GM19193 (cell line): ENCODE measurements around the gene CNN2.

Experiments used
- POLR2A ChIP-seq: IDR thresholded peaks from 4 replicates; pipeline ENCODE4 v1.6.1; 2011; ENCODE audit not compliant: insufficient read depth, insufficient read length; ENCODE audit errors: extremely low read depth

The CNN2 gene

DNA sequence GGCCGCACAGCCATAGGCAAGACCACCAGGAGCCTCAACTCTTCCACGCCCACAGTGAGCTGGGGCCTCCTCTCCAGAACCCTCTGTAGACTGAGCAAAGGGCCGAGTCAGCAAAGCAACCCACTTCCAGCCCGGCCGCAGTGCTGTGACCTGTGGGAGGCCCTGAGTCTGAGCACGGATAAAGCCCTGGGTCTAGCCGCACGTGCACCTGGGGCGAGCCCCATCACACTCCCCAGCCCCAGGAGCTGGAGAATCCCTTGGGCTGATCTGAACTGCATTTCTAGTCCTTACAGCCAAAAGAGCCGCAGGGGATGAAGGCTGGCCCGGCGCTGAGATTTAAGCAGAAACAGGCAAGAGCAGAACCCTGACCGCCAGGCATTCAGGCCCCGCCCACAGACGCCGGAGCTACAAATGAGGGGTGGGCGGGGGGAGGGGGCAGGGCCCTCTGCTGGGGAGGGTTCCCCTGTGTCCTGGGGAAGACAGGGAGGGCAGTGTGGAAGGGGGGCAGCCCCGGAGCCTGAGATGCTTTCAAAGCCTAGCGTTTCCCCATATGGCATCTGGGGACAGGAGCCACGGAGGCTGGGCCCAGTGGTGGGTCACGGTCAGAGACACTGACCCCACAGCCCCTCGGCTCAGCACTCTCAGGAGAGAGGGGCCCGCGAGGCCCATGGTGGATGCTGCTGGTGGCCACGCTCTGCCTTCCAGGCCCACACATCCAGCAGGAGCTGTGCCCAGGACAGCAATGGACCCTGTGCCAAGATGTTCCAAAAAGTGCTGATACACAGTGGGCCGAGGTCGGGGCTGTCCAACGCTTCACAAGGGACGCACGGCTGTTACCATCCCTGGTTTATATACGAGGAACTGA lies 10.4 kb upstream of the CNN2 start:
- no peak for TF ChIP-seq POLR2A

DNA sequence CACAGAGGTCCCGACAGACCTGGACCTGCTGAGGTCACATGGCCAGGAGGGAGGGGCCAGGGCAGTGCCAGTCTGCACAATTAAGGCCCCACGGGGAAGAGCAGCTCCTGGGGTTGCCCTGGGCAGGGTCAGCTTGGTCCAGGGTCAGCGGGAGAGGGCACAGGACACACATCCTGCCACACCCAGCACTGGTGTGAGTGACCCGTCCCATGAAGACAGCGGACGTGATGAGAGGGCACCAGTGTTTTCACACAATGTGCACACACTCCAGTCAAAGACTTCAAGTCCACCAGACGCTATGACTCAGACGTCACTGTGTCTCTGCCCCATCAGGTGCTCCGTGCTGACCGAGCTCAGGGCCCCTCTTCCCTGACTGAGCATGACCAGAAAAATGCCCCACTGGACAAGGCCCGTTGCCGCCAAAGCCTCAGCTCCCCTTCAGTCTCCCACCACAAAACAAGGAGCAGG lies 9.7 kb upstream of the CNN2 start:
- no peak for TF ChIP-seq POLR2A

DNA sequence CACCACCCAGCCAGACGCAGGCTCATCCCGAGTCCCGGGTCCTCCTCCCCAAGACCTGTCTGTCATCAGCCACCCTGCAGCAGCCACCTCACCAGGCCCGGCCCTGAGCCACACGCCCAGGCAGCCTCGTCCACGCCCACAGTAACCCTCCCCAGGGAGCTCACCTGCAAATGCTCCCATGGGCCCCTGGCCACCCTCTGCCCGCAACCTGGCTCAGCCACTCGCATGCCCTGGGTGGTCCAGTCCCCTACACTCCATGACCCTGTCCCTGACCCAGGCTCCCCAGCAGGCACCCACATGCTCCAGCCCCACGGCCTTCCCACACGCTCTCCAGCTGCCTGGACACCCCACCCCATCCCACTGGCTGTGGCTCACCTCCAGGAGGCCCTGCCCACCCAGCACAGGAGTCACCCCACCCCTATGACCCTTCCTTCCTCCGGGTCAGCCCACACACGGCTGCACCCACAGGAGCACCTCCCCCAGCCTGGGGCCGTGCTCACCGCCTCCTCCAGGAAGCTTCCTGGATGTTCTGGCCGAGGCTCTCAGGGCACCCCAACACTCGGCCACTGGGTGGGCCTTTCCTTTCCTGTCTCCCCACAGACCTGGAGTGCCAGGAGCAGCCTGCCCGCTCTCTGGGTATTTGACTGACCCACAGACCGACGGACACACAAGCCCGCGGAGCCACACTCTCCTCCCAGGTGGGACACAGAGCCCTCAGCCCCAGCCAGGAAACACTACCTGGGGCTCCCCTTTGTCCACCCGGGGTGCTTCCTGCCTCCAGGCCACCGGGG lies 9.1 kb upstream of the CNN2 start:
- no peak for TF ChIP-seq POLR2A

DNA sequence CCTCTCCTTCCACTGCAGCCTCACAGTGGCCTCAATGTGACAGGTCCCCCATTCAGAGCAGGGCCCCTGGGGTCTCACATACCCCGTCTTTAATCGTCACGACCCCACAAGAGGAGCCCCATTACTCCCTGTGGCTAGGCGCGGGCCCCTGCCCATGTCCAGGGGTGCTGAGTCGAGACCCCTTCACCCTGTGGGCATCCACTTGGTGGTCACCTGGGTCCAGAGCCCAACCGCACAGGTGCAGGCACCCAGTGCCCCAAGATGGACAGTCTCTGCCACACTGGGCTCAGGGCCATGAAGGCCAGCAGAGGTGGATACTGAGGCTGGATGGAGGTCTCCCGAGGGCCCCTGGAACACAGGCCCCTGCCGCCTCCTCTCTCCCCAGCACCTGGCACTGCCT lies 8.5 kb upstream of the CNN2 start:
- TF ChIP-seq POLR2A: no peak

DNA sequence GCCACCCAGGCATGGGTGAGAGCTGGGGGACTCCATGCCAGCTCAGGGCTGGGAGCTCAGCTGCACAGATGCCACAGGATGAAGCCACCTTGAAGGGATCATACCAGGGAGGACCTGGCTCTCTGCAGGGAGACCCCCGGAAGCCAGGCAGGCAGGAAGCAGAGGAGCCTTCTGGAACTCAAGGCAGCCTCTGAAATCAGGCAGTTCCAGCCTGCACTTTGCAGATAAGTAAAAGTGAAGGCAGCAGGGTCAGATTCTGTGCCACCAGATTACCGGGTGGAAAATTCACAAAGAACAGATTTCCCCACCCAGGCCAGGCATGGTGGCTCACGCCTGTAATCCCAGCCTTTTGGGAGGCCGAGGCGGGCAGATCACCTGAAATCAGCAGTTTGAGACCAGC lies 8.0 kb upstream of the CNN2 start:
- TF ChIP-seq POLR2A: no peak

DNA sequence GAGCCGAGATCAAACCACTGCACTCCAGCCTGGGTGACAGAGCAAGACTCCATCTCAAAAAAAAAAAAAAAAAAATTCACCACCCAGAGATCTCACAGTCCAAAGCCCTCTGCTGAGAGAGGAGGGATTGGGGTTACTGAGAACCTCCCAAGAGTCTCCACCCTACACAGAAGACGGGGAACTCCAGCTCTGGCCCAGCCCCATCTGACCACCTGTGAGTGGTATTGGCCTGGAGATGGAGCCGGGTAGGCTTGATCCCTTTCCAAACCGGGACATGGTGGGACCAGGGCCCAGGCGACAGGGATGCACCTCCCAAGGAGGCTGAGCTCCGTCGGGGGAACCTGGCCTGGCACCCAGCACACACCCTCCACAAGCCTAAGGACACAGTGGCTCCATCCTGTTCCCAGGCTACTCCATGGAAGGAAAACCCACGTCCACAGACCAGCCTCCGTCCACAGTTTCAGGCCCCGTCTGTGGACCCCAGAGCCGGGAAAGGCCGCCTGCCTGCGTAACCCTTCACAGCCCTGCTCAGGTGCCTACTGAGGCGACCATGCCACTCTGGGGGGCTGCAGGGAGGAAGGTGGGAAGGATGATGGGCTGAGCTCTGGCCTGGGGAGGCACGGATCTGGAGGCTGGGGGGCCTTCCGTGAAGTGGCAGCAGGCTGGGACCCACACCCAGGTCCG lies 7.3 kb upstream of the CNN2 start:
- TF ChIP-seq POLR2A: no peak

DNA sequence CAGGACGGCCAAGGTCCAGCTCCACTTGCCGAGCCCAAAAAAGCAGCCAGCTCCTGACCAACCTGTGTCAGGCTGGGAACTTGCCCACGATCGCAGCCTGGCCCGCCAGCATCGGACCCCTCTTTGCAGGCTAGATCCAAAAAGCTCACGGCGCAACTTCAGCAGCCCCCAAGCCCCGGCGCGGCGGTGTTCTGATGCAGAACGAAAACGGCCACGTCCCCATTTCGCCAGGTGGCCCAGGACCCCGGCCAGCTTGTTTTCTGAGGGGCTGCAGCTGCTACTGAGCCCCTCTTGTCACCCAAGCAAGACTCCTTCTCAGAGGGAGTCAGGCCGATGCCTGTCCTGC lies 6.8 kb upstream of the CNN2 start:
- no peak for TF ChIP-seq POLR2A

DNA sequence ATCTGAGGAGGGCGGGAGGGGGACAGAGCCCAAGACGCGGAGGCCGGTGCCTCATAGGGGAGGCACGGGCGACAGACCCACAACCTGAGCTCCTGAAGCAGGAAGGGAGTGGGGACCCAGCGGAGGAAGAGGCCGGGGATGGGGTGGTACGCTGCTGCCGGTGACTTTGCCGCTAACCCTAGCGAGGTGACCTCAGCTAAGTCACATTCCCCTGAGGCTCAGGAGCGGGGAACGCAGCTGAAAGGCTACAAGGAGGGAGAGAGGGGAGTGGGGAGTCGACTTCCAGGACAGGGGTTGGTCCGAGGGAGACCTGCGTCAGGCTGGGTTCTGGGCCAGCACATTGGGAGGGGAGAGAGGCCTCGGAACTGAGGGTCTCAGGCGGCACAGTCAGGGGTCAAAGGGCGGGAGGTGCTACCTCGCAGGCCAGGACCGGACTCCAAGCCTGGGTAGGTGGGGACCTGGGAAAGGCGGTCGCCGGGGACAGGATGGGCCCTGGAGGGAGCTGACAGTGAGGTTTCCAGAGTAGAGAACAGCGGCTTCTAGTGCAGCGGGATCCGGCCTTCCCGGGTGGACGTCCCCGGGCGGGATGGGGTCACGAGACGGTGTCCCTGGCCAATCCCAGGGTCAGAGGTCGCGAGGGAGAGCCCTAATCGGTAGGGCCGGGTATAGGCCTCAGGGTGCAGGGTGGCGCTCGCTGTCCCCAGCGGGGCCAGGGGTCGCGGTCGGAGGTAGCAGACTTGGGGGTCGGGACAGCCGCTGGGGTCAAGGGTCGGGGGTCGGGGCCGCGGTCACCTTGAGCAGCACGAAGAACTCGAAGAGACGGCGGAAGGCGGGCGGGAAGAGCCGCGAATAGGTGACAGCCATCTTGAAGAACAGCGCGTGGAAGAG lies 6.2 kb upstream of the CNN2 start:
- TF ChIP-seq POLR2A: no peak

DNA sequence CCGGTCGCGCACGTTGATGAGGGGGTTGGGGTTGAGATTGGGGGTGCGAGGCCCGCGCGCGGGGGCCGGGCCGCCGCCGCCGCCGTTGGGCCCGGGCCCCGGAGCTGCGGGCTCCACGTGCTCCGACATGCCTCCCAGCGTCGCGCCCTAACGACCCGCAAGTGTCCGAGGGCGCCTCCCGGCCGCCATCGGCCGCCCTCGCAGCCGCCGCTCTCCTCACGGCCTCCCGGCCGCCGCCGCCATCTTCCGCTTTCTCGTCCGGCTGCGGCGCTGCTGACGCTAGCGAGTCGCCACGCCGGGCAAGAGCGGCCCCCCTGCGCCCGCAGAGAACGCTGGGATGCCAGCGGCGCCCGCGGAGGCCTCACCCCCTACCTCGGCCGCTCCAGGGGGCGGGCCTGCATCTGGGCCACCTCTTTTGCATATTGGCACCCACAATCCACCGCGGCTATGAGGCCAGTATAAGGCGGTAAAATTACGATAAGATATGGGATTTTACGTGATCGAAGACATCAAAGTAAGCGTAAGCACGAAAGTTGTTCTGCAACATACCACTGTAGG lies 5.5 kb upstream of the CNN2 start, which contains the start of gene TMEM259:
TSS of gene TMEM259 (minus strand) at position 256 of the 558 bp plus-strand sequence. CDS start at position 129, 127 bp downstream.
- TF ChIP-seq POLR2A: peak; percentile 80

DNA sequence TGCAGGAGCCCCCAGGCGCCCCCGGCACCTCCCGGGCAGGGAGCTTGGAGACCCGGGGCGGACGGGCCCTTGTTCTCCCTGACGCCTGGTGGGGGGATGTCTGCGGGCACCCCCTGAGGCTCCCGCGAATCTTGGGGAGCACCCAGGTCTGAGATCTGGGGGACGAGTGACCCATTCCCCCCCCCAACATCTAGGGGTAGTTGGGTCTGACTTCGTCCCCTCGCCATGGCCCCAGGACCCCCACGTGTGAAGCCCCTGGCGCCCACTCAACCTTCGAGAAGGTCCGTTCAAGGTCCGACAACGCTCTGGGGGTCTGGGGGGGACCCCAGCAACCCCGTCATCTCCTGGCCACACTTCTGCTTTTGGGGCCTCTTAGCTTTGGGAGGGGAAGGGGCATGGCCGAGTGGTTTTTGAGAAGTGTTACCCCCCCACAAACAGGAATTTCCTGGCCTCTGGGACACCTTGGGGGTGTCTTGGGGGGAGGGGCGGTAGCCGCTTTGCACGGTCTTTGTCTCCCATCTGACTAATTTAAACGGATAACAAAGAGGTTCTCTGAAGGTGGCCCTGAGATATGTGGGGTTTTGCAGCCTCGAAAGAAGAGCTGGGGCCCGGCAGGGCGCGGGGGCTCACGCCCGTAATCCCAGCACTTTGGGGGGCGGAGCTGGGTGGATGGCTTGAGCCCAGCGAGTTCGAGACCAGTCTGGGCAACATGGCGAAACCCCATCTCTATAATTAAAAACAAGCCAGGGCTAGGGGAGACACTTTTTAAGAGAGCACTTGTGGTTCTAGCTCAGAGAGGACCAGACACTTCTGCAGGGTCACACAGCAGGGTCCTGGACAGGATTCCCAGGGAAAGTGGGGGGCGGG lies 608 bp downstream of the CNN2 start:
- no peak for TF ChIP-seq POLR2A

DNA sequence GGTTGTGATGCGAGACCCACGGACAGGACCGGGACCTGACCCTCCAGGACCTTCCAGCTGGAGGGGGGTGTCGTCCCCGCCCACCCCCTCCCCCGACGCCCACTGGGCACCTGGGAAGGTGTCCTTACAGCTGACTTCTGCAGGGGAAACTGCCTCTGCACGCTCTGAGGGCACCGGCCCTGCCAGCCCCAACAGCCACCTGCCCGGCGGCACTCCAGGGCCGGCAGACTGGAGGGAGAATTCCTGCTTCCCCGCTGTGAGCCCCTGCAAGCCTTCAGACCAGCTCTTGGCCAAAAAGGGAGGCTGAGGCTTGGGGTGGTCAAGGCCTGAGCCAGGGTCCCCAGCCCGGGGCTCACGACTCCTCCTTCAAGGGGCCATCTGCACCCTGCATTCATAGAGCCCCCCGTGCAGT lies 1.2 kb downstream of the CNN2 start:
- no peak for TF ChIP-seq POLR2A

DNA sequence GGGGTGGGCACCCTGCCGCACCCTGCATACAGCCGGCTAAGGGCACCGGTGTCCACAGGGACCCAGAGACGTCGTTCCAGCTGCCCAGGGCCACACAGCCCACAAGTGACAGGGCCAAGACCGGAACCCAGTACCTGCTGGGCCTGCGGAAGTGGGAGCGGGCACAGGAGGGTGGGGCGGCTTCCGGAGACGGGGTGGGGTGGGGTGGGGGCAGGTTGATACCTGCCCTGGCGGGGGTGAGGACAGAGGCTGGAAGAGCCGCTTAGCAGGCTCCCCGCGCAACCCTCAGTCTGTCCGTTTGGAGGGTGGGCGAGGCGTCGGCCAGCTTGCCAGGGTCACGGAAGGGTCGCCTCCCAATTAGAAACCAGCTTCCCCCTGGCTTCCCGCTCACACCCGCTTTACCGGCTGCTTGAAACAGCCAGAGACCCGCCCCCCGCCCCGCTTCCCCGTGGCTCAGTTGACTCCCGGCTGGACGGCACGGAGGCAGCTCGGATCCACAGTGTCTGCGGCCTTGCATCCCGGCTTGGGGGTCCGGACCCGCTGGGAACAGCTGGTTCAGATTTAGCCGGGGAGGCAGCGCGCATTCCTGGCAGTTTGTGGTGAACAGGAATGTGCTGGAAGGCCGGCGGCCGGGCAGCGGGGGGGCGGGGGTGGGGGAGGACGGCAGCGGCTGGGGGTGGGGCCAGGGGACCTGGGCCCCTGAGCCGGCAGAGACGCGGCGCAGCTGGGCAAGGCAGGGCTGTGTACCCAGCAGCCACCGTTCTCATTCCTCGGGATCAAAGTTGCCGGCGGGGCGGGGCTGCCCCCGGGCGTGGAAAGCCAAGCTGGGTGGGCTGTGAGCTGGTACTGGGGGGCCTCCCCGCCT lies 1.9 kb downstream of the CNN2 start:
- peak; percentile 50 for TF ChIP-seq POLR2A

DNA sequence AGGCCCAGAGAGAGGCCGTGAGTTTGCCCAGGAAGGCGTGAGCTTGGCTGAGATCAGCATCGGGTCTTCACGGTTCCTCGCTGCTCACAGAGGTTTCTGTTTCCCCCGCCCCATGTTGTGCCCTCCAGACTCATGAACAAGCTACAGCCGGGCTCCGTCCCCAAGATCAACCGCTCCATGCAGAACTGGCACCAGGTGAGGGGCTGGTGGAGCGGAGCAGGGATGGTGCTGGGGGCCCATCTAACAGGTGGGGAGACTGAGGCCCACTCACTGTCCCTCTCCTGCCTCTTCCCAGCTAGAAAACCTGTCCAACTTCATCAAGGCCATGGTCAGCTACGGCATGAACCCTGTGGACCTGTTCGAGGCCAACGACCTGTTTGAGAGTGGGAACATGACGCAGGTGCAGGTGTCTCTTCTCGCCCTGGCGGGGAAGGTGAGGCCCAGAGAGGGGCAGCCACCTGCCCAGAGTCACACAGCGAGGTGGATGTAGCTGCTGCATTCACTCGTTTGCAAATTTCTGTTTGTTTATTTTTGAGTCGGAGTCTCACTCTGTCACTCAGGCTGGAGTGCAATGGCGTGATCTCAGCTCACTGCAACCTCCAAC lies 6.0 kb downstream of the CNN2 start:
- no peak for TF ChIP-seq POLR2A
